ENCODE results near the gene HOXB7.

HOXB7 gene

GRCh38 chr17:48565925-48566710 lies 44.7 kb downstream of the HOXB7 start:
- DNase-seq (ENCODE audit: low read depth) = no peak

DNA sequence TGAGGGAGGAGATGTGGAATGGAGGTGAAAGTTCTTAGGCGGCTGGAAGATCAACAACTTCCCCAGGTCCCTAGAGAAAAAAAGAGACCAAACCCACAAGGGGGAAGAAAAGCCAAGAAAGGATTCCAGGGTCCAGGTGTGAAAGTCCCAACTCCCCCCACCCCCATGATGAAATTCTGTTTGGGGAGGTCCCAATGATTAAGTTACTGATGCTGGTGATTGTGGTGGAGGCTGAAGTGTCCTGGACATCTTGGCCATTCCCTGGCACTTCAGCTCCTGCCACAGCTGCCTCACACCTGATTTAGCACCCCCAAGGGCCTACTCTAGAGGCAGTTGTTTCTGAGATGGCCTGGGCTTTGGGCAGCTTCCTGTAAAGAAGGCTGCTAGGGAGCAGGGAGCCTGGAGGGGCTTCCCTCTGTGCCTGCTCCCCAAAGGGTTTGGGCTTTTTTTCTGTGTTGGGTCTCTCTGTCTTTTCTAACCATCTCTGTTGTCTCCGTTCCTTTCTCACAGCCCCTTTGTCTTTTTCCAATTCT lies 45.7 kb downstream of the HOXB7 start:
- no peak for DNase-seq (ENCODE audit: low read depth)

DNA sequence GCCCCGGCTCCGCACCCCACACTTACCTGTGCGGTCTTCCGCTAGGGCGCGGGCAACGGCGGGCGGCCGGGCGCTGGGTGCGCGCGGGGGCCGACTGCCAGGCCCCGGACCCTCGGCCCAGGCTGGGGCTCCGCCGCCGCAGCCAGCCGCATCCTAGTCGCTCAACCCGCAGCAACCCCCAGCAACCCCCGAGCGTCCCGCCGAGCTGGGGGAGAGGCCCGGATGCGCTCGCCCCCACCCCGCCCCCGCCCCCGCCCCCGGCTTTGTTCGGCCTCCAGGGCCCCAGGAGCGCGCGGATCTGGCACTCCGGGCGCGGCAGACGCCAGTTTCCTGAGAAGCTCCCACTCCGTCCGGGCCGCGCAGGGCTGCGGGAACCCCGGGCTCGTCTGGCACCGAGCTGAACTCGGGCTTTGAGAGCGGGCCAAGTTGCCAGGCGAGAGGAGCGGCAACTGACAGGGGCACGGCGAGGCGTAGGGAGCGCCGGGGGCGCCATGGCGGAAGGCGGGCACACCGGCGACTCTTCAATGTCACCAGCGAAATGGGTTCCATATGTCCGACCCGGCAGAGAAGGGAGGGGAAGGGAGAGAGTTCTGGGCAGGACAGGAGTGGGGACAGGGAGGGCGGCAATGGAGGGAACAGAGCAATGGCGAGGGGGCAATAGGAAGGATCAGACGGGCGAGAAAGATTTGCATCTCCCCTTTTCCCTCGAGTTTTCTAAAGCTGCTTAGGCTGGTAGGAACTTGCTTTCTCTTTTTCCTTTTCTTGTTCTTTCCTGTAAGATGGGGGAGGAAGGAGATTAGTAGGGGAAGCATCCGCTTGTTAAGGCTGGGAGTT lies 46.4 kb downstream of the HOXB7 start:
- no peak for DNase-seq (ENCODE audit: low read depth)

DNA sequence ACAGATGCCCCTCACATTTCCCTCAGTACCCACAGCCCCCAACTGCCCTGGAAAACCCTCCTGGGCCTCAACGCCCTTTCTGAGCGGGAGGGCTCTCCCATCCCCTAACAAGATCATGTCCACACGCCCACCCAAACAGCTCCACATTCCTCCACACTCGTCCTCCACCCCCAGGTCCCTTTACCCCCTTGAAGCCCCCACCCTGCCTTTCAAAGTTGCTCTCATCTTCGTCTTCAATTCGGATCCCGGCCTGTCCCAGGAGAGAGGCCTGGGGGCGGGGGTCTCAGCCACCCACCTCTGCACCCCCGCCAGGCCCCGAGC lies 47.0 kb downstream of the HOXB7 start:
- DNase-seq (ENCODE audit: low read depth) = no peak

GRCh38 chr17:48563385-48563838 lies 47.4 kb downstream of the HOXB7 start:
- no peak for DNase-seq (ENCODE audit: low read depth)

GRCh38 chr17:48562934-48563333 lies 47.9 kb downstream of the HOXB7 start:
- no peak for DNase-seq (ENCODE audit: low read depth)

- DNase-seq (ENCODE audit: low read depth) = no peak
These were observed 48.7 kb downstream of the HOXB7 start for GRCh38 chr17:48561884-48562810.

DNA sequence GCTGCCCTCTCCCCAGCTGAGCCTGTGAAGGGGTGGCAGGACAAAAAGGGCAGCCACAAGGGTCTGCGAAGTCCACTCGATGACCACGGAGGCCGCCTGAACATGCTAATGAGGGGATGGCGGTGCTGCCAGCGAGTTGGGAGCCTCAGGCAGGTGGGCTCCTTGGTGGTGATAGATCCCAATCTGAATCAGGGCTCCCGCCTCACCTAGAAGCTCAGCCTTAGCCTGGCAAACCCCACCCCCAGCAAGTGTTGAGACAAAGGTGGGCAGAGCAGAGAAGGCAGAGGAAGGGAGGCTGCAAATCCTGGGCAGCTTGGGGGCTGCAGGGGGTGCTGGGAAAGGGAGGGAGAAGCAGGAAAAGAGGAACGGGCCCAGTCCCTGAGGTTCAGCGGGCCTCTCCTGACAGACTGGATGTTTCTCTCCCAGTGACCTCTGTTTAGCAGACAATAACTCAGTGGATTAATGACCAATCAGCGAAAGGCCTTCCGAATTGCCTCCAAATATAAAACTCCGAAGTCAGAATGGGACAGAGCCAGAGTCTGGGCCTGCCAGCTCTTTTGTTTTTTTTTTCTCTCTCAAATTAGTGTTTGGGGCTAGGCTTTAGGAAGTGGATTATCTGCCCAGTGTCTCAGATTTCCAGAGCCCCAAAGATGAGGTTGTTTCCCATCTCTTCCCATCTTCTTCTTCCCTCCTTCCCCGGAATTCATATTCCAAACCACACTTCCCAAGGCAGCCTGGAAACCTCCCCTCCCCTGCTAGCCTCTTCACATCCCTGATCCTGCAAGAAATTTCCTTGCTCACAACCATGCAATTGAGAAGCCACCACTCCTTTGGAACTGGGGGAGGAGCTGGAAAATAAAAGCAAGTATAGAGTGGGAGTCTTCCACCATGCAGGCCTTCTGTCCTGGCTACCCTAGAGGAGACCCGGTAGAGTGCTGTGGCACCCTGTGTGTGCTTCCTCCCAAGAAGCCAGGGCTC lies 50.7 kb downstream of the HOXB7 start:
- DNase-seq (ENCODE audit: low read depth) = no peak

- no peak for DNase-seq (ENCODE audit: low read depth)
These were observed 51.5 kb downstream of the HOXB7 start for GRCh38 chr17:48559122-48559839.

DNA sequence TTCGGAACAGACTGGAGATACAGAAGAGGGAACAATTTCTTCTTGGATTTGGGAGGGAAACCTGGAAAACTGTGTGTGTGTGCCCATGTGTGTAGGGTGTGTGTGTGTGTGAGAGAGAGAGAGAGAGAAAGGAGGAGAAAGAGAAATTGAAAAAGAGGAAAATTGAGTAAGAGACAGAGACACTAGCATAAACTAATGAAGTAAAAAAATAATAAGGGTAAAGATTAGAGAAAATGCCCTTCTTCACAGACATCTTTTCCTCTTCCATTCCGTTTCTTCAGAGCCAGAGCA lies 52.0 kb downstream of the HOXB7 start:
- DNase-seq (ENCODE audit: low read depth) = no peak

DNA sequence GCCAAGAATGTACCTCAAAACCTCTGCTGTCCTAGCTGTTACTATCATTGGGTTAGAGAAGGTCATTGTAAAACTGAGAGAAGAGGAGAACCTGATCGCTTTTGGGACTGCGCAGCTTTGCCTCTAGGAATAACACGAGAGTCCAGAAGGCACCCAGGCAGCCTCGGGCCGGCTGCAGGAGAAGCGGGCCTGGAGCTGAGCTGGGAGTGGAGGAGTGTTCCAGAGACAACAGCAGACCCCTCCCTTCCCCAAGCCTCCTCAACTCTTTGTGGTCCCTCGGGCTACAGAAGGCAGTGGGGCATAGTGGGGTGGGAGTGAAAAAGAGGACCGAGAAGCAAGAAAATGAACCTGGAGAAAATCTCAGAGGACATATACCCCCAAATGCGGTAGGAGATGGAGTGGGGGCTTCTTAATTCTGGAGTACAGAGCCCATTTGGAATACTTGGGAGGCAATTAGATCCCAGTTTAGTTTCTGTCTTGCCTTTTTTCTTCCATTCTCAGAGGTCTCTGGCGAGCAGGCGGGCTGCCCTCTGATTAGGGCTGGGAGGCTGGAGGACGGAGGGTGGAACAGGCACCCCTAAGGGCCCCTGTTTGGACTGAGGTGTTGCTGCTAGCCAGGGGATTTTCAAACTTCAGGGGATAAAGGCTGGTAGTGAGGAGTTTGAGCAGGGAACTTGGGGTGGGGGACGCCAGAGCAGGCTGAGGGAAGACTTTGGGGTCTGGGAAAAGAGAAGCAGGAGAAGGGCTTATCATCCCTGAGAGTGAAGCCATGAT lies 52.6 kb downstream of the HOXB7 start:
- no peak for DNase-seq (ENCODE audit: low read depth)

All from fibroblast of gingiva (primary cell).